HG03196 (cell line): ENCODE measurements around the gene USHBP1.

Experiments
- ATAC-seq: cut with Tn5 transposase; IDR thresholded peaks from one replicate; pipeline ENCODE4 v1.9.1; 2021; ENCODE audit not compliant: unreplicated experiment

USHBP1 gene

GRCh38 chr19:17214508-17215126, 49.9 kb downstream of the USHBP1 start:
- ATAC-seq, result no peak

GRCh38 chr19:17213334-17213733, 51.2 kb downstream of the USHBP1 start:
- no peak for ATAC-seq

- no peak for ATAC-seq
Observed at GRCh38 chr19:17211547-17212446, 52.7 kb downstream of the USHBP1 start.

- no peak for ATAC-seq
Observed at GRCh38 chr19:17210296-17210695, 54.2 kb downstream of the USHBP1 start.

- ATAC-seq, result no peak
Observed at GRCh38 chr19:17209126-17210036, 55.2 kb downstream of the USHBP1 start.

GRCh38 chr19:17206736-17207581, 57.6 kb downstream of the USHBP1 start:
- no peak for ATAC-seq

- no peak for ATAC-seq
Observed at GRCh38 chr19:17205237-17206140, 59.1 kb downstream of the USHBP1 start.

- no peak for ATAC-seq
Observed at GRCh38 chr19:17202713-17203112, 61.8 kb downstream of the USHBP1 start.

- ATAC-seq, result no peak
Observed at GRCh38 chr19:17202249-17202648, 62.3 kb downstream of the USHBP1 start.

- no peak for ATAC-seq
Observed at GRCh38 chr19:17200408-17201079, 64.0 kb downstream of the USHBP1 start.
